ENCODE results near the gene LINC01488.

Gene LINC01488

DNA sequence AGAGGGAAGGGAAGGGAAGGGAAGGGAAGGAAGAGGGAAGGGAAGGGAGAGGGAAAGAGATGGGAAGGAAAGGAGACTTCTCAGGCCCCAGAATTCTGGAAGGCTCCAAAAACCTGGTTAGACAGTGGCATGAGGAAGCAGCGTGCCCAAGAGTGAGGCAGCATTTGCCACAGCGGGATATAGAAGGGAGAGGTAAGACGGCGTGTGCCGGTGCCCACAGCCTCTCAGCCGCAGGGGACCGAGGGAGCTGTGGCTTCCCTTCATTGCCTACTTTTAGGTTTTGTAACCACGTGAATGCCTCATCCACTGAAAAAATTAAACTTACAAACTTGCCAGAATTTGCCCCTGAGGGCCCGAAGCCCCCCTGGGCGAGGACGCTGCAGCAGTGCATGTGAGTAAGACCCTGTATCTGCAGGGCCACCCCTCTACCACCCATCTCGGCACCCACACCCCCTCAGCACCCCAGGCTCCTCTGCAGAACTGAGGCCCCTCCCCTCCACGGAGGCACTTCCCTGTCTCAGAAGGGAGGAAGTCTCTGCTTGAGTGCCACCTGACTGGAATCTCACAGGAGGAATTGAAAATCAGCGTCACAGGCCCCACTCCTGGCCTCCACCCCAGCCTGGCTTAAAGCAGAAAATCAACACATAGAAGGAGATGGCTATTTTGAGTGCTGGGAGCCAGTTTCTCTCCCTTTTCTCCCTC, 58.1 kb downstream of the LINC01488 start:
- DNase-seq: peak in 5 of 10 donors; percentile 17 to 86 (median 29)
- intact Hi-C loops (cut with DNase I): no loop called here

DNA sequence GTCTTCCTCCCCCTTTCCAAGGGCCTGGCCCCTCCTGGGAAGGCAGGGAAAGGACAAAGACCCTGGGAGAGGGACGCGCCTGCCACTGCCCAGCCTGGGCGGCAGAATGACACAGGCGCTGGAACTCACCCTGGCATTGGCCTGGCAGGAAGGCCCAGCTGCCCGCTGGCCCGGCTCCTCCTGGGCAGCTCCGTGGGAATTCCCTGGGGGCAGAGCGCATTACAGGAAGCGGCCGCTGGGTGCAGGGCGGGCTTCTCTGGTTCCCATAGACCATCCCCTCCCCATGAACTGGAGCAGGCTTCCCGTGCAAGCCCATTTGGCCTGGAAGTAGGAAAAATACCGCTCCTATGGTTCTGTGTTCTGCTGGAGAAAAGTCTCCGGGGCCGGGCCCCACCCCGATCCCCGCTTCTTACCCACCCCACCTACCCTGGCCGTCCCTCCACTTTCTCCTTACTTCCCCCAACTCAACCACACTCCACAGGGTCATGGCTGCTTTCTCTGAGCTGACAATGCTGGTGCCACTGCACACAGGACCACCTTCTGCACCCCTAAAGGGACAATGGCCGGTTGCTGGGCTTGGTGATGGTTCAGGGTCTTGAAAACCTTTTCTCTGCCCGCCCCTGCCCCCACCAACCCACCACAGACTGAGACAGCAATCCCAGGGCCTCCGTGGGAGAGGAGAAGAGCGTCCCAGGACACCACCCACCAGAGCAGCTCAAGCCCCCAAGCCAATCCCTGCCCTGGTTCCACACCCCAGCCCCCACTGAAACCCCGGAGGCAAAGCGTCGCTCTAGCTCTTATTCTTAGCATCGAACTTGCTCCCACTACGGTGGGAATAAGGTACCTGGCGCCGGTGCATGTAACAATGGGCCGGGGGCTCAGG, 58.9 kb downstream of the LINC01488 start:
- intact Hi-C loops (cut with DNase I): no loop called here
- peak in 2 of 10 donors; percentile 24 to 83 for DNase-seq

DNA sequence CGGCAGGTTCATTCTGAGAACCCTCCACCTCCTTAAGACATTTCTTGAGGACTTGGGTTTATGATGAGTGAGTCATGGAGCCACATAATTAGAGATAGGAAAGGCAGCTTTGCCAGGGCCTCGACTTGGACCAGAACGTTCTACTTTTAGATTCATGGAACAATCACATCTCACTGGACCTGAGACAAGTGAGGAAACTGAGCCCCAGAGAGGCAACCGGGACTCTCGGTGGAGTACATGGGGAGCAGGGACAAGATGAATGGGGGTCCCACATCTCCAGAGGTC, 59.5 kb downstream of the LINC01488 start:
- intact Hi-C loops (cut with DNase I): no loop called here
- DNase-seq: no peak

DNA sequence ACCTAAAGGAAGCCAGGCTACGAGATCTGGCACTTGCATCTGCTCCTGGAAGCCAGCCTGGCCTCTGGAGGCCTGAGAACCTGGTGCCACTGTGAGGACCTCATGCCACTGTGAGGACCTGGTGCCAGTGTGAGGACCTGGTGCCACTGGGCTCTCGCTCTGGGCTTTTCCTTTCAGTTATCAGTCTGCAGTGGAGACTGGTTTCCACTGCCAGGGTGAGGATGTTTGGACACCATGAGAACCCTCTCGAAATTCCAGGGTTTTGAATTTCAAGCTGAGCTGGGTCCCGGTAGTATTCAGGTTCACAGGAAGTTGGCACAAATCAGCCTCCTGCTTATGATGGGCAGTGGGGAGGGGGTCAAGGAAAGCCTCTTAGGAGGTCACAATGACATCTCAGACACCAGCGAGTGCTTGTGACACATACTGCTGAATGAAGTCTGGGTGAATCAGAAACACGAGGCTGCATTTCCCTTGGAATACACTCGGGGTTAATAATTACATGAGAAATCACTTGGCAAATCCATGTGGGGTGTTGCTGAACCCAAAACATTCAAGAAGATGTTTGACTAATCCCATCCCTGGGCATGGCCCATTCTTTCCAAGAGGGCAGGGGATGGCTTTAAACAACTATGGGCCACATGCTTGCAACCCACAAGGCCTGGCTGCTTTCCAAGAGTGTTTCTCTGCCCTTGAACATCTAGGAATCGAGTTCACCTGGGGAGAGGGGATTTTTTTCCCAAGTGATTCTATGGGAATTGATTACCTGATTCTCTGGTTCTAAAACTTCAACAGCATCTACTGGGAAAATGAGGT, 60.2 kb downstream of the LINC01488 start:
- peak in 1 of 10 donors; percentile 30 for DNase-seq
- intact Hi-C loops (cut with DNase I): no loop called here

- DNase-seq: peak in 2 of 10 donors; percentile 67 to 75
- intact Hi-C loops (cut with DNase I): no loop called here
Observed at GRCh38 chr11:69542314-69543168, 61.1 kb downstream of the LINC01488 start.

Data from posterior cingulate gyrus (tissue), 11 donors.